ENCODE measurements around the gene COA1.

Gene COA1

GRCh38 chr7:43729924-43730248, 563 bp upstream of the COA1 start:
- ChIA-PET CTCF (interaction anchor here (0.9 to 5.2 kb wide), 8 partner anchors 8 to 148 kb away, joined by 3 to 37 read pairs (median 5); partner anchors contain the start of genes BLVRA and STK17A), POLR2A (interaction anchor here (0.5 to 1.6 kb wide), 6 partner anchors 22 to 157 kb away, joined by 3 to 7 read pairs (median 4); partner anchors contain the start of genes BLVRA and STK17A)
- DNase-seq (ENCODE audit: low read depth, low spot score), result no peak
- peak overlapping the region; percentile 81 for H3K4me3 ChIP-seq (ENCODE audit: low read depth, low read length)
- no peak for TF ChIP-seq CTCF (IDR thresholded peaks at IDR 0.05; ENCODE audit: insufficient read depth, low read length, missing control alignments)

GRCh38 chr7:43727494-43727893, 1.8 kb downstream of the COA1 start:
- no peak for TF ChIP-seq CTCF (IDR thresholded peaks at IDR 0.05; ENCODE audit: insufficient read depth, low read length, missing control alignments)
- no peak overlapping the region for H3K4me3 ChIP-seq (ENCODE audit: low read depth, low read length)
- DNase-seq (ENCODE audit: low read depth, low spot score), result no peak
- ChIA-PET POLR2A (no interaction called here), CTCF (interaction anchor here (4.3 to 5.2 kb wide), 2 partner anchors 7 to 112 kb away, joined by 23 to 37 read pairs; no protein-coding TSS in a partner anchor)

- DNase-seq (ENCODE audit: low read depth, low spot score), result no peak
- CTCF ChIA-PET, result interaction anchor here (5.2 kb wide), 1 partner anchor 112 kb away, joined by 37 read pairs; no protein-coding TSS in a partner anchor
- no peak for TF ChIP-seq CTCF (IDR thresholded peaks at IDR 0.05; ENCODE audit: insufficient read depth, low read length, missing control alignments)
- POLR2A ChIA-PET, result no interaction called here
- no peak overlapping the region for H3K4me3 ChIP-seq (ENCODE audit: low read depth, low read length)
Measured at GRCh38 chr7:43727003-43727402, 2.3 kb downstream of the COA1 start.

GRCh38 chr7:43726466-43726865, 2.9 kb downstream of the COA1 start:
- DNase-seq (ENCODE audit: low read depth, low spot score), result no peak
- ChIA-PET CTCF (interaction anchor here (2.1 to 5.2 kb wide), 2 partner anchors 113 to 144 kb away, joined by 14 to 37 read pairs; partner anchors contain the start of gene STK17A), POLR2A (no interaction called here)
- TF ChIP-seq CTCF (IDR thresholded peaks at IDR 0.05; ENCODE audit: insufficient read depth, low read length, missing control alignments), result no peak
- no peak overlapping the region for H3K4me3 ChIP-seq (ENCODE audit: low read depth, low read length)

GRCh38 chr7:43725251-43725650, 4.1 kb downstream of the COA1 start:
- CTCF ChIA-PET, result interaction anchor here (1.0 to 2.1 kb wide), 4 partner anchors 25 to 143 kb away, joined by 3 to 14 read pairs (median 6); partner anchors contain the start of gene STK17A
- POLR2A ChIA-PET, result no interaction called here
- H3K4me3 ChIP-seq (ENCODE audit: low read depth, low read length), result no peak overlapping the region
- no peak for TF ChIP-seq CTCF (IDR thresholded peaks at IDR 0.05; ENCODE audit: insufficient read depth, low read length, missing control alignments)
- no peak for DNase-seq (ENCODE audit: low read depth, low spot score)

GRCh38 chr7:43723007-43723341, 6.3 kb downstream of the COA1 start:
- no peak for TF ChIP-seq CTCF (IDR thresholded peaks at IDR 0.05; ENCODE audit: insufficient read depth, low read length, missing control alignments)
- H3K4me3 ChIP-seq (ENCODE audit: low read depth, low read length), result no peak overlapping the region
- ChIA-PET POLR2A (interaction anchor here (1.7 kb wide), 1 partner anchor 140 kb away, joined by 7 read pairs; the partner anchor contains the start of gene STK17A), CTCF (interaction anchor here (1.0 to 7.9 kb wide), 8 partner anchors 10 to 461 kb away, joined by 3 to 198 read pairs (median 10); partner anchors contain the start of gene STK17A)
- DNase-seq (ENCODE audit: low read depth, low spot score), result no peak
